Loucy (cell line): ENCODE measurements around the gene KATNB1.

Source experiments
- H2AFZ ChIP-seq: fragments of 200-600 bp; sonication (generic); 2 replicates; pipeline ENCODE4 v1.6.0; 2016; ENCODE audit warnings: antibody characterized with exemption, mild to moderate bottlenecking, low read length, moderate library complexity
- H3F3A ChIP-seq: fragments of 200-600 bp; 2 replicates; pipeline ENCODE4 v1.6.0; 2016; ENCODE audit warnings: antibody characterized with exemption, low read depth, mild to moderate bottlenecking
- H3K27me3 ChIP-seq: fragments of 200-600 bp; sonication (generic); 2 replicates; pipeline ENCODE4 v1.6.1; 2014; ENCODE audit warnings: low read length, mild to moderate bottlenecking; ENCODE audit not compliant: insufficient read depth, poor library complexity, severe bottlenecking
- H3K36me3 ChIP-seq: fragments of 200-600 bp; sonication (generic); 2 replicates; pipeline ENCODE4 v1.6.1; 2016; ENCODE audit warnings: low read length; ENCODE audit not compliant: insufficient read depth
- H3K4me1 ChIP-seq: fragments of 200-600 bp; sonication (generic); 2 replicates; pipeline ENCODE4 v1.5.1; 2014; ENCODE audit warnings: low read length, mild to moderate bottlenecking; ENCODE audit not compliant: insufficient read depth, poor library complexity, severe bottlenecking
- H3K4me2 ChIP-seq: fragments of 200-600 bp; sonication (generic); 2 replicates; pipeline ENCODE4 v1.6.0; 2014; ENCODE audit warnings: antibody characterized with exemption, low read length, low read depth, mild to moderate bottlenecking; ENCODE audit not compliant: poor library complexity, severe bottlenecking
- H3K4me3 ChIP-seq: fragments of 200-600 bp; sonication (generic); 2 replicates; pipeline ENCODE4 v1.5.1; 2014; ENCODE audit warnings: low read length, mild to moderate bottlenecking, mixed read lengths; ENCODE audit not compliant: poor library complexity, severe bottlenecking
- H3K79me2 ChIP-seq: fragments of 200-600 bp; sonication (generic); 2 replicates; pipeline ENCODE4 v1.6.1; 2014; ENCODE audit warnings: low read length; ENCODE audit not compliant: insufficient read depth
- H3K9ac ChIP-seq: fragments of 200-600 bp; sonication (generic); 2 replicates; pipeline ENCODE4 v1.6.0; 2014; ENCODE audit warnings: mild to moderate bottlenecking, low read depth, low read length, moderate library complexity; ENCODE audit not compliant: poor library complexity, severe bottlenecking
- H3K9me2 ChIP-seq: fragments of 200-600 bp; sonication (generic); replicated peaks from 2 replicates; pipeline ENCODE4 v1.6.1; 2016; ENCODE audit warnings: low read depth, low read length, mixed read lengths
- H3K9me3 ChIP-seq: fragments of 200-600 bp; sonication (generic); 2 replicates; pipeline ENCODE4 v1.6.1; 2014; ENCODE audit warnings: mild to moderate bottlenecking, antibody characterized with exemption, low read length, low read depth; ENCODE audit not compliant: insufficient read depth
- H4K20me1 ChIP-seq: fragments of 200-600 bp; sonication (generic); 2 replicates; pipeline ENCODE4 v1.6.0; 2014; ENCODE audit warnings: antibody characterized with exemption, low read length, mild to moderate bottlenecking; ENCODE audit not compliant: insufficient read depth, poor library complexity, severe bottlenecking
- EZH2phosphoT487 ChIP-seq: fragments of 200-600 bp; IDR thresholded peaks from 2 replicates; pipeline ENCODE4 v1.6.1; 2018; ENCODE audit warnings: antibody characterized with exemption, mild to moderate bottlenecking, moderate library complexity, borderline replicate concordance
- TF ChIP-seq, protein P1 (sequence below): fragments of 200-600 bp; sonication (generic); conservative IDR thresholded peaks from 2 replicates; pipeline ENCODE4 v1.5.1; 2014; ENCODE audit warnings: mild to moderate bottlenecking, antibody characterized with exemption, low read length

KATNB1 gene

GRCh38 chr16:57701759-57702371 lies 33.7 kb upstream of the KATNB1 start:
- Histone ChIP-seq H3K9ac (no peak overlapping the region), H4K20me1 (no peaks in the 10 kb centered on the region), H3K9me3 (no peaks in the 10 kb centered on the region), H3K36me3 (no peaks in the 10 kb centered on the region), H3K4me1 (peaks cover 16% of the 10 kb centered on the region), H2AFZ (peak overlapping the region; percentile 75; the same call in 1 of the 2 replicates), H3K9me2 (no peaks in the 10 kb centered on the region), H3K4me3 (no peak overlapping the region), H3K27me3 (no peaks in the 10 kb centered on the region), H3K79me2 (no peaks in the 10 kb centered on the region), H3F3A (no peaks in the 10 kb centered on the region), H3K4me2 (no peak overlapping the region)
- TF ChIP-seq, protein P1, sequence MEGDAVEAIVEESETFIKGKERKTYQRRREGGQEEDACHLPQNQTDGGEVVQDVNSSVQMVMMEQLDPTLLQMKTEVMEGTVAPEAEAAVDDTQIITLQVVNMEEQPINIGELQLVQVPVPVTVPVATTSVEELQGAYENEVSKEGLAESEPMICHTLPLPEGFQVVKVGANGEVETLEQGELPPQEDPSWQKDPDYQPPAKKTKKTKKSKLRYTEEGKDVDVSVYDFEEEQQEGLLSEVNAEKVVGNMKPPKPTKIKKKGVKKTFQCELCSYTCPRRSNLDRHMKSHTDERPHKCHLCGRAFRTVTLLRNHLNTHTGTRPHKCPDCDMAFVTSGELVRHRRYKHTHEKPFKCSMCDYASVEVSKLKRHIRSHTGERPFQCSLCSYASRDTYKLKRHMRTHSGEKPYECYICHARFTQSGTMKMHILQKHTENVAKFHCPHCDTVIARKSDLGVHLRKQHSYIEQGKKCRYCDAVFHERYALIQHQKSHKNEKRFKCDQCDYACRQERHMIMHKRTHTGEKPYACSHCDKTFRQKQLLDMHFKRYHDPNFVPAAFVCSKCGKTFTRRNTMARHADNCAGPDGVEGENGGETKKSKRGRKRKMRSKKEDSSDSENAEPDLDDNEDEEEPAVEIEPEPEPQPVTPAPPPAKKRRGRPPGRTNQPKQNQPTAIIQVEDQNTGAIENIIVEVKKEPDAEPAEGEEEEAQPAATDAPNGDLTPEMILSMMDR = no peak
- no peak for TF ChIP-seq EZH2phosphoT487

GRCh38 chr16:57703416-57704010 lies 32.1 kb upstream of the KATNB1 start:
- H2AFZ ChIP-seq = no peak overlapping the region
- no peak overlapping the region for H3K4me3 ChIP-seq
- H3K9me3 ChIP-seq = no peaks in the 10 kb centered on the region
- H3K9ac ChIP-seq = no peak overlapping the region
- no peaks in the 10 kb centered on the region for H3K27me3 ChIP-seq
- peaks cover 19% of the 10 kb centered on the region for H3K4me1 ChIP-seq
- no peaks in the 10 kb centered on the region for H3K36me3 ChIP-seq
- no peaks in the 10 kb centered on the region for H4K20me1 ChIP-seq
- H3K4me2 ChIP-seq = no peak overlapping the region
- no peaks in the 10 kb centered on the region for H3F3A ChIP-seq
- H3K9me2 ChIP-seq = no peaks in the 10 kb centered on the region
- H3K79me2 ChIP-seq = no peaks in the 10 kb centered on the region
- TF ChIP-seq, protein P1 = no peak
- TF ChIP-seq EZH2phosphoT487 = no peak

DNA sequence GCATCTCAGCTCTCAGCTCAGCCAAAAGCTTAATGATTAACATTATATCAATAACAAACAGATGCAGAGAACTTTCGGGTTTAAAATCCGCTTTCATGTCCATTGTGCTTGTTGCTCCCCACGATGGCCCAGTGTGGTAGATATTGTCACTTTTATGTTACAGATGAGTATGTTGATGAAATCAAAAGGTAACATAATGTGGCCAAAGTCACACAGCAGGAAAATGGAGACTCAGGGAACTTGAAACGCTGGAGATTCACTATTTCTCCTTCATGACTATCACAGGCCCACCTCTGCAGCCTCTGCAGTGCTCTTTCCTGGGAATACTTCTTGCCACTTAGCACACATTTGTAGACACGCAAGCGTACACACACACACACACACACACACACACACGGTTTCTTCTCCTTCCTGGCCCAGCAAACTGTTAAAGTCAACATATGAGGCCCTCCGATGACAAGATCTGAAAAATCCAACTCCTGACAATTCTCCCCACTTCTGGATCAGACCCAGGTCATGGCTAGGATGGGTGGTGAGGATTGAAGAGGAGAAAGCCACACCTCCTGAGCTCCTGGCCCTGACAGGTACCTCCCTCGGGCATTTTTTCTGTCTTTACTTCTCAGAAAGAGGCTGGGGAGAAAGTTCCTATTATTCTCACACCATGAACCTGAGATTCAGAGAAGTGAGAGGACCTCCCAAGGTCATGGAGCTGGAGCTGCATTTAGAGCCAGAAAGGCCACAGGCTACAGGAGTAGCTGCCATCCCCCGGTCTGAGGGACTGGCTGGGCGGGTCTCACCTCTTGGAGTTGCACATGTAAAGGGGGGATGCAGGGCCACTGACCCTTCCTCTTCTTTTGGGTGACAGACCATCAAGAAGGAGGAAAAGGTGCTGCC lies 31.3 kb upstream of the KATNB1 start:
- peaks cover 19% of the 10 kb centered on the region for H3K4me1 ChIP-seq

More for the DNA sequence above, 31.3 kb upstream of the KATNB1 start:
- Histone ChIP-seq H3K4me3 (no peak overlapping the region), H2AFZ (no peak overlapping the region), H3F3A (no peaks in the 10 kb centered on the region), H3K9ac (no peak overlapping the region), H3K9me3 (no peaks in the 10 kb centered on the region), H3K27me3 (no peaks in the 10 kb centered on the region), H3K9me2 (no peaks in the 10 kb centered on the region), H3K4me2 (no peak overlapping the region), H3K36me3 (no peaks in the 10 kb centered on the region), H4K20me1 (no peaks in the 10 kb centered on the region), H3K79me2 (no peaks in the 10 kb centered on the region)
- TF ChIP-seq, protein P1 = no peak
- TF ChIP-seq EZH2phosphoT487 = no peak
